ENCODE data around the gene MORC3.
"Not testable (repeated sequence)": the region's sequence is repeated elsewhere in the genome, so short reads cannot be mapped to it uniquely, and the experiment has no call there.

The MORC3 gene

GRCh38 chr21:36321325-36322082, 1.5 kb downstream of the MORC3 start:
- DNase-seq (ENCODE audit: low read depth in 1 of 2, low spot score in 1 of 2) = no peak

GRCh38 chr21:36322083-36322424, 2.1 kb downstream of the MORC3 start:
- no peak for DNase-seq (ENCODE audit: low read depth in 1 of 2, low spot score in 1 of 2)

- no peak for DNase-seq (ENCODE audit: low read depth in 1 of 2, low spot score in 1 of 2)
Observed at GRCh38 chr21:36323032-36323431, 3.0 kb downstream of the MORC3 start.

- DNase-seq (ENCODE audit: low read depth in 1 of 2, low spot score in 1 of 2) = no peak
Observed at GRCh38 chr21:36325373-36326010, 5.5 kb downstream of the MORC3 start.

- peak in 1 of 2 donors; percentile 17 for DNase-seq (ENCODE audit: low read depth in 1 of 2, low spot score in 1 of 2)
Observed at GRCh38 chr21:36330904-36331303, 10.9 kb downstream of the MORC3 start.

- no peak for DNase-seq (ENCODE audit: low read depth in 1 of 2, low spot score in 1 of 2)
Observed at GRCh38 chr21:36337099-36337509, 17.1 kb downstream of the MORC3 start.

GRCh38 chr21:36338975-36339374, 19.0 kb downstream of the MORC3 start:
- DNase-seq (ENCODE audit: low read depth in 1 of 2, low spot score in 1 of 2) = no peak

- DNase-seq (ENCODE audit: low read depth in 1 of 2, low spot score in 1 of 2) = not testable (repeated sequence)
Observed at GRCh38 chr21:36342581-36342980, 22.6 kb downstream of the MORC3 start.

GRCh38 chr21:36344931-36345330, 24.9 kb downstream of the MORC3 start:
- DNase-seq (ENCODE audit: low read depth in 1 of 2, low spot score in 1 of 2) = no peak

GRCh38 chr21:36347278-36347961, 27.4 kb downstream of the MORC3 start:
- no peak for DNase-seq (ENCODE audit: low read depth in 1 of 2, low spot score in 1 of 2)

- no peak for DNase-seq (ENCODE audit: low read depth in 1 of 2, low spot score in 1 of 2)
Observed at GRCh38 chr21:36347962-36348328, 27.9 kb downstream of the MORC3 start.

GRCh38 chr21:36349315-36349714, 29.3 kb downstream of the MORC3 start:
- DNase-seq (ENCODE audit: low read depth in 1 of 2, low spot score in 1 of 2) = no peak

GRCh38 chr21:36350282-36350910, 30.4 kb downstream of the MORC3 start:
- DNase-seq (ENCODE audit: low read depth in 1 of 2, low spot score in 1 of 2) = no peak

- DNase-seq (ENCODE audit: low read depth in 1 of 2, low spot score in 1 of 2) = no peak
Observed at GRCh38 chr21:36354918-36355680, 35.1 kb downstream of the MORC3 start.

- DNase-seq (ENCODE audit: low read depth in 1 of 2, low spot score in 1 of 2) = no peak
Observed at GRCh38 chr21:36355868-36356267, 35.9 kb downstream of the MORC3 start.

- no peak for DNase-seq (ENCODE audit: low read depth in 1 of 2, low spot score in 1 of 2)
Observed at GRCh38 chr21:36359185-36359584, 39.2 kb downstream of the MORC3 start.

- no peak for DNase-seq (ENCODE audit: low read depth in 1 of 2, low spot score in 1 of 2)
Observed at GRCh38 chr21:36369064-36369685, 49.2 kb downstream of the MORC3 start.

- DNase-seq (ENCODE audit: low read depth in 1 of 2, low spot score in 1 of 2) = no peak
Observed at GRCh38 chr21:36375994-36376393, 56.0 kb downstream of the MORC3 start.

- DNase-seq (ENCODE audit: low read depth in 1 of 2, low spot score in 1 of 2) = no peak
Observed at GRCh38 chr21:36377391-36377842, 57.4 kb downstream of the MORC3 start.

GRCh38 chr21:36379251-36379650, 59.3 kb downstream of the MORC3 start:
- no peak for DNase-seq (ENCODE audit: low read depth in 1 of 2, low spot score in 1 of 2)
